Measurements from ENCODE around the gene BMPR1B. TPM values are rescaled to one million over a fixed set of nuclear protein-coding genes. Genes with fewer than 3 reads are reported as not detected.

BMPR1B gene
- total RNA-seq, 1 experiment from 2014 or later, result 0.62 TPM

DNA sequence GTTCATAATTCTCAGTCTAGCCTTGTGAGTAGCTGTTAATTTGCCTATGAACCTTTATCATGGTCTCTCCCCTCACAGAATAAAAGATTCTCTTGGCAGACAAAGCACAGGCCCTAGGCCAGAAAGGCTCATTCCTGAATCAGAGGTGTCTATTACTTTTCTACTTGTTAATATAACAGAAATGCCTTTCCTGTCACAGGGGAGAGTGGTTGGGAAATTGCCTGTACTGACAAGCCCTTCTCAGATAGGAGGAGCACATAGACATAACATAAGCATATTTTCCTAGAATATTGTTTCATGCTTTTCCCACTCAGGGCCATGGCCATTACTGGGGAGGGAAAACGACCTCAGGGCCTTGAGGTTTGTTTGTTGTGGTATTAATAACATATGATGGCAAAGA is 308.3 kb downstream of the BMPR1B start:
- Histone ChIP-seq H3K4me1 (ENCODE audit: control insufficient read depth, insufficient read depth, low read length) (no peaks in the 10 kb centered on the region), H3K27me3 (ENCODE audit: control insufficient read depth, insufficient read depth, low read length) (no peaks in the 10 kb centered on the region), H3K4me3 (ENCODE audit: low read depth in 2 of 2, low read length in 2 of 2) (no peak overlapping the region), H3K27ac (ENCODE audit: low read length) (no peak overlapping the region), H3K9me3 (ENCODE audit: control insufficient read depth, insufficient read depth, low read depth, low read length) (no peaks in the 10 kb centered on the region), H3K36me3 (ENCODE audit: control insufficient read depth, insufficient read depth, low read length) (no peaks in the 10 kb centered on the region)
- DNase-seq (ENCODE audit: low read depth, low spot score) (no peak), ATAC-seq (no peak)
- no peak for TF ChIP-seq SIN3A (IDR thresholded peaks at IDR 0.05; ENCODE audit: borderline replicate concordance, insufficient read depth, low read depth, low read length)
- no peak for TF ChIP-seq TCF7L2 (IDR thresholded peaks at IDR 0.05; ENCODE audit: low read depth, low read length)
- no peak for TF ChIP-seq POLR2AphosphoS5 (IDR thresholded peaks at IDR 0.05; ENCODE audit: low read depth, low read length)
- TF ChIP-seq, protein P1, sequence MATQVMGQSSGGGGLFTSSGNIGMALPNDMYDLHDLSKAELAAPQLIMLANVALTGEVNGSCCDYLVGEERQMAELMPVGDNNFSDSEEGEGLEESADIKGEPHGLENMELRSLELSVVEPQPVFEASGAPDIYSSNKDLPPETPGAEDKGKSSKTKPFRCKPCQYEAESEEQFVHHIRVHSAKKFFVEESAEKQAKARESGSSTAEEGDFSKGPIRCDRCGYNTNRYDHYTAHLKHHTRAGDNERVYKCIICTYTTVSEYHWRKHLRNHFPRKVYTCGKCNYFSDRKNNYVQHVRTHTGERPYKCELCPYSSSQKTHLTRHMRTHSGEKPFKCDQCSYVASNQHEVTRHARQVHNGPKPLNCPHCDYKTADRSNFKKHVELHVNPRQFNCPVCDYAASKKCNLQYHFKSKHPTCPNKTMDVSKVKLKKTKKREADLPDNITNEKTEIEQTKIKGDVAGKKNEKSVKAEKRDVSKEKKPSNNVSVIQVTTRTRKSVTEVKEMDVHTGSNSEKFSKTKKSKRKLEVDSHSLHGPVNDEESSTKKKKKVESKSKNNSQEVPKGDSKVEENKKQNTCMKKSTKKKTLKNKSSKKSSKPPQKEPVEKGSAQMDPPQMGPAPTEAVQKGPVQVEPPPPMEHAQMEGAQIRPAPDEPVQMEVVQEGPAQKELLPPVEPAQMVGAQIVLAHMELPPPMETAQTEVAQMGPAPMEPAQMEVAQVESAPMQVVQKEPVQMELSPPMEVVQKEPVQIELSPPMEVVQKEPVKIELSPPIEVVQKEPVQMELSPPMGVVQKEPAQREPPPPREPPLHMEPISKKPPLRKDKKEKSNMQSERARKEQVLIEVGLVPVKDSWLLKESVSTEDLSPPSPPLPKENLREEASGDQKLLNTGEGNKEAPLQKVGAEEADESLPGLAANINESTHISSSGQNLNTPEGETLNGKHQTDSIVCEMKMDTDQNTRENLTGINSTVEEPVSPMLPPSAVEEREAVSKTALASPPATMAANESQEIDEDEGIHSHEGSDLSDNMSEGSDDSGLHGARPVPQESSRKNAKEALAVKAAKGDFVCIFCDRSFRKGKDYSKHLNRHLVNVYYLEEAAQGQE (IDR thresholded peaks at IDR 0.05; ENCODE audit: insufficient read depth in 1 of 2, low read depth in 2 of 2, low read length in 1 of 2), result no peak
- TF ChIP-seq, protein P2, sequence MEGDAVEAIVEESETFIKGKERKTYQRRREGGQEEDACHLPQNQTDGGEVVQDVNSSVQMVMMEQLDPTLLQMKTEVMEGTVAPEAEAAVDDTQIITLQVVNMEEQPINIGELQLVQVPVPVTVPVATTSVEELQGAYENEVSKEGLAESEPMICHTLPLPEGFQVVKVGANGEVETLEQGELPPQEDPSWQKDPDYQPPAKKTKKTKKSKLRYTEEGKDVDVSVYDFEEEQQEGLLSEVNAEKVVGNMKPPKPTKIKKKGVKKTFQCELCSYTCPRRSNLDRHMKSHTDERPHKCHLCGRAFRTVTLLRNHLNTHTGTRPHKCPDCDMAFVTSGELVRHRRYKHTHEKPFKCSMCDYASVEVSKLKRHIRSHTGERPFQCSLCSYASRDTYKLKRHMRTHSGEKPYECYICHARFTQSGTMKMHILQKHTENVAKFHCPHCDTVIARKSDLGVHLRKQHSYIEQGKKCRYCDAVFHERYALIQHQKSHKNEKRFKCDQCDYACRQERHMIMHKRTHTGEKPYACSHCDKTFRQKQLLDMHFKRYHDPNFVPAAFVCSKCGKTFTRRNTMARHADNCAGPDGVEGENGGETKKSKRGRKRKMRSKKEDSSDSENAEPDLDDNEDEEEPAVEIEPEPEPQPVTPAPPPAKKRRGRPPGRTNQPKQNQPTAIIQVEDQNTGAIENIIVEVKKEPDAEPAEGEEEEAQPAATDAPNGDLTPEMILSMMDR (IDR thresholded peaks at IDR 0.05), result no peak
- ChIA-PET POLR2A (no interaction called here), CTCF (no interaction called here)
- intact Hi-C loops (cut with micrococcal nuclease; ENCODE audit: unreplicated experiment) (no loop called here), in situ Hi-C loops (cut with HindIII; ENCODE audit: low pct_unique_long_range_greater_than_20kb, low sequenced_read_pairs) (no loop called here)
- no TSS peak for BruUV-seq (replicated peaks)

GRCh38 chr4:95068401-95068800 is 310.6 kb downstream of the BMPR1B start:
- ChIA-PET POLR2A (no interaction called here), CTCF (no interaction called here)
- ATAC-seq (no peak), DNase-seq (ENCODE audit: low read depth, low spot score) (no peak)
- Histone ChIP-seq H3K27me3 (ENCODE audit: control insufficient read depth, insufficient read depth, low read length) (no peaks in the 10 kb centered on the region), H3K4me3 (ENCODE audit: low read depth in 2 of 2, low read length in 2 of 2) (no peak overlapping the region), H3K36me3 (ENCODE audit: control insufficient read depth, insufficient read depth, low read length) (no peaks in the 10 kb centered on the region), H3K9me3 (ENCODE audit: control insufficient read depth, insufficient read depth, low read depth, low read length) (no peaks in the 10 kb centered on the region), H3K27ac (ENCODE audit: low read length) (no peak overlapping the region), H3K4me1 (ENCODE audit: control insufficient read depth, insufficient read depth, low read length) (no peaks in the 10 kb centered on the region)
- TF ChIP-seq TCF7L2 (IDR thresholded peaks at IDR 0.05; ENCODE audit: low read depth, low read length), result no peak
- TF ChIP-seq POLR2AphosphoS5 (IDR thresholded peaks at IDR 0.05; ENCODE audit: low read depth, low read length), result no peak
- no peak for TF ChIP-seq SIN3A (IDR thresholded peaks at IDR 0.05; ENCODE audit: borderline replicate concordance, insufficient read depth, low read depth, low read length)
- in situ Hi-C loops (cut with HindIII; ENCODE audit: low pct_unique_long_range_greater_than_20kb, low sequenced_read_pairs) (no loop called here), intact Hi-C loops (cut with micrococcal nuclease; ENCODE audit: unreplicated experiment) (no loop called here)
- BruUV-seq (replicated peaks), result no TSS peak

- intact Hi-C loops (cut with micrococcal nuclease; ENCODE audit: unreplicated experiment), result no loop called here
- no peak for ATAC-seq
These were observed 311.2 kb downstream of the BMPR1B start for GRCh38 chr4:95068818-95069478.

More at GRCh38 chr4:95068818-95069478, 311.2 kb downstream of the BMPR1B start:
- no peak overlapping the region for H3K4me3 ChIP-seq (ENCODE audit: low read depth in 2 of 2, low read length in 2 of 2)
- H3K9me3 ChIP-seq (ENCODE audit: control insufficient read depth, insufficient read depth, low read depth, low read length), result no peaks in the 10 kb centered on the region
- no peak for TF ChIP-seq POLR2AphosphoS5 (IDR thresholded peaks at IDR 0.05; ENCODE audit: low read depth, low read length)
- TF ChIP-seq, protein P1 (IDR thresholded peaks at IDR 0.05; ENCODE audit: insufficient read depth in 1 of 2, low read depth in 2 of 2, low read length in 1 of 2), result no peak
- in situ Hi-C loops (cut with HindIII; ENCODE audit: low pct_unique_long_range_greater_than_20kb, low sequenced_read_pairs), result no loop called here
- ChIA-PET CTCF (no interaction called here), POLR2A (no interaction called here)
- H3K27me3 ChIP-seq (ENCODE audit: control insufficient read depth, insufficient read depth, low read length), result no peaks in the 10 kb centered on the region
- no peak for DNase-seq (ENCODE audit: low read depth, low spot score)
- H3K27ac ChIP-seq (ENCODE audit: low read length), result no peak overlapping the region
- BruUV-seq (replicated peaks), result no TSS peak
- H3K4me1 ChIP-seq (ENCODE audit: control insufficient read depth, insufficient read depth, low read length), result no peaks in the 10 kb centered on the region
- H3K36me3 ChIP-seq (ENCODE audit: control insufficient read depth, insufficient read depth, low read length), result no peaks in the 10 kb centered on the region
